Naive thymus-derived CD8-positive, alpha-beta T cell (primary cell): ENCODE results near the gene TMEM242. TPM values are rescaled to one million over a fixed set of nuclear protein-coding genes. Genes with fewer than 3 reads are reported as not detected.
A peak's percentile ranks its signal among the peaks of the same experiment; 100 is the strongest.

Experiments
- ATAC-seq, 2 donors: fragments of 150-1000 bp; cut with Tn5 transposase in 1 of 2; sonication (Bioruptor Pico), chemical (Tn5 transposase) in 1 of 2; 1 replicate in 1 of 2; 2 replicates in 1 of 2; pipeline ENCODE4 v1.10.0; 2021; ENCODE audit warnings: mild to moderate bottlenecking in 2 of 2, moderate library complexity in 2 of 2
- POLR2A ChIA-PET: fragments of 350-600 bp; sonication (Branson Sonifier 250); formaldehyde crosslinking; loops from one replicate; lab custom pipeline; 2021; ENCODE audit warnings: antibody characterized with exemption; lab: Charles Lee
- DNase-seq, 10 donors: peaks; one replicate each; pipeline versions ENCODE4 v3.0.0 to v3.0.0-alpha.2; 2020 to 2022
- H3K27ac Mint-ChIP-seq, 10 donors: one replicate each; pipeline ENCODE4 v1.8.0; 2020 to 2022; ENCODE audit warnings: mild to moderate bottlenecking in 10 of 10, mixed read lengths in 10 of 10, moderate library complexity in 4 of 10, inconsistent platforms in 1 of 10
- H3K27me3 Mint-ChIP-seq, 5 donors: one replicate each; pipeline ENCODE4 v1.8.0; 2021 to 2022; ENCODE audit warnings: mixed read lengths in 5 of 5
- H3K36me3 Mint-ChIP-seq, 3 donors: one replicate each; pipeline ENCODE4 v1.8.0; 2020 to 2022; ENCODE audit warnings: mixed read lengths in 3 of 3, mild to moderate bottlenecking in 2 of 3, inconsistent platforms in 1 of 3
- H3K4me1 Mint-ChIP-seq, 4 donors: one replicate each; pipeline ENCODE4 v1.8.0; 2021 to 2022; ENCODE audit warnings: mixed read lengths in 4 of 4
- H3K4me3 Mint-ChIP-seq, 10 donors: one replicate each; pipeline ENCODE4 v1.8.0; 2020 to 2022; ENCODE audit warnings: mild to moderate bottlenecking in 10 of 10, mixed read lengths in 10 of 10, moderate library complexity in 6 of 10, inconsistent platforms in 1 of 10
- H3K9me3 Mint-ChIP-seq, 9 donors: one replicate each; pipeline ENCODE4 v1.8.0; 2020 to 2022; ENCODE audit warnings: mixed read lengths in 9 of 9, mild to moderate bottlenecking in 3 of 9, inconsistent platforms in 1 of 9, moderate library complexity in 1 of 9
- polyA plus RNA-seq, 3 donors: library from polyadenylated mRNA; unstranded; fragments of 300-500 nt; fragmentation: Illumina TruSeq; gene quantifications; one replicate each; pipeline ENCODE4 v1.2.3, GENCODE V29; 2021
- total RNA-seq, 8 experiments: library from RNA in 2 of 8; stranded (reverse) in 2 of 8; gene quantifications; one replicate each; pipeline ENCODE4 v1.2.3 and lab custom pipeline; 2021 to 2026

Gene TMEM242
- total RNA-seq (10 to 100 TPM; 13.0 to 14.4 TPM), polyA plus RNA-seq (10 to 100 TPM in 2 of 3 donors, 1 to 10 TPM in 1; 9.5 to 14.3 (median 10.8) TPM), total RNA-seq (lab: John Stamatoyannopoulos, UW) (15.3 to 22.5 (median 18.2) reads per million in 6 experiments)

GRCh38 chr6:157323255-157323965 lies at the start of gene TMEM242:
Gene TMEM242, minus strand, starts transcription at chr6:157323519. Its CDS starts 20 bp downstream, at chr6:157323499.
- peak; percentile 66 to 92 (median 82) for DNase-seq
- ATAC-seq: peak; percentile 91 to 94
- Mint-ChIP-seq H3K36me3 (peaks cover 0 to 15% (median 0%) of the 10 kb centered on the region in 3 donors), H3K27me3 (peaks cover 0 to 16% (median 5%) of the 10 kb centered on the region in 5 donors), H3K4me1 (peaks cover 6 to 26% (median 18%) of the 10 kb centered on the region in 4 donors), H3K4me3 (peak within 1 kb of the TSS; percentile 92 to 98 (median 96)), H3K27ac (peak within 1 kb of the TSS; percentile 85 to 95 (median 92)), H3K9me3 (no peaks in the 10 kb centered on the region)
- POLR2A ChIA-PET: interaction anchor here (0.5 to 3.8 kb wide), 7 partner anchors 46 to 571 kb away, joined by 3 to 26 read pairs (median 3); no protein-coding TSS in a partner anchor

DNA sequence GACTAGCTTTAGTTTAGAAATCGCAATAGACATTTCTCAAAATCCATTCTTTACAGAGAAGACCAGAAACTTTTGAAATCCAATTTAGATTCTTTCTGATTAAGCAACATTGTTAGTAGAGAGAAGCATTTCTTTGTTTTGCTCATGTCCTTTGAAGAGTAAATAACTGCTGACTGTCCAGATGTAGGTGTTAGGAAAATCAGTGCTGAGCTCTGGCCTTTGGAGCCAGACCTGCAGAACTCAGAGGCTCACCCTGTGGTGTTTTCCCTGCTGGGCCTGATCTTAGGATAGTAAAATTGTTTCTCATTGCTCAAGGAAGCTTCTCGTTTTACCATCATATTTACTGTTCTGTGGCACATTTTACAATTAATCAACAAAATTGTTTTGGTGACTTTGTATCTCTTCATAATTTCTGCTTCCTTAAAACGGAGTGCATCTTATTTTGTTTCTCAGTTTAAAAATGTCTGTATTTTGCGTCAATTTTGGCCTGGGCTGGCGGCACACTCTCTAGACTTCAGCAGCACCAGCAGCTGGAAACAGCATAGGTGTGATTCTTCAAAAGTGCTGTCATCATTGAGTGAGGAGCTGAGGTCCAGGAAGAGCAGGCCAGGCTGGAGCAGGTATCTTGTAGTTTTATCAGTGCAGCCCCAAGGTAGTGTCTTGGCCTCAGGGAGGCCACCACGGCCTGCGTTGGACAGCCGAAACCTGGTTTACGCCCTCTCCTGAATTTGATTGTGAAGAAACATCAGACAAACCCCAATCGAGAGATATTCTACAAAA lies 49.4 kb upstream of the TMEM242 start:
- Mint-ChIP-seq H3K27me3 (peaks cover 11 to 27% (median 18%) of the 10 kb centered on the region in 5 donors), H3K4me1 (peaks cover 15 to 21% (median 18%) of the 10 kb centered on the region in 4 donors), H3K27ac (no peak overlapping the region), H3K4me3 (no peak overlapping the region), H3K36me3 (no peaks in the 10 kb centered on the region), H3K9me3 (no peaks in the 10 kb centered on the region)
- POLR2A ChIA-PET: interaction anchor here (0.5 kb wide), 1 partner anchor 1320 kb away, joined by 3 read pairs; no protein-coding TSS in a partner anchor
- DNase-seq: no peak
- no peak for ATAC-seq

DNA sequence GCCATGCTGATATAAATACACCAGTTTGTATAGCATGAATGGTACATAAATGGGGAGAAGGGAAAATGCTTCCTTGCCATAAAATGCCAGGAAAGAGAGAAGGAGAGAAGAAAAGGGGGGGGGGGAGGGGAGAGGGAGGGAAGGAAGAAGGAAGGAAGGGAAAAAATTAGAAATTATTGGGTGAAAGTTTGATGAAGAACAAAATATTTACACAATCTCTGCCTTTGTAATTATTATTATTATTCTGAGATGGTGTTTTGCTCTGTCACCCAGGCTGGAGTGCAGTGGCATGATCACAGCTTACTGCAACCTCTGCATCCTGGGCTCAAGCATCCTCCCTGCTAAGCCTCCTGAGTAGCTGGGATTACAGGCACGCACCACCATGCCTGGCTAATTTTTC lies 47.4 kb upstream of the TMEM242 start:
- POLR2A ChIA-PET: interaction anchor here (0.7 kb wide), 1 partner anchor 11 kb away, joined by 4 read pairs; no protein-coding TSS in a partner anchor
- Mint-ChIP-seq H3K4me3 (no peak overlapping the region), H3K36me3 (no peaks in the 10 kb centered on the region), H3K27me3 (peaks cover 19 to 40% (median 27%) of the 10 kb centered on the region in 5 donors), H3K9me3 (no peaks in the 10 kb centered on the region), H3K4me1 (peaks cover 9 to 21% (median 18%) of the 10 kb centered on the region in 4 donors), H3K27ac (no peak overlapping the region)
- ATAC-seq (no peak), DNase-seq (no peak)

DNA sequence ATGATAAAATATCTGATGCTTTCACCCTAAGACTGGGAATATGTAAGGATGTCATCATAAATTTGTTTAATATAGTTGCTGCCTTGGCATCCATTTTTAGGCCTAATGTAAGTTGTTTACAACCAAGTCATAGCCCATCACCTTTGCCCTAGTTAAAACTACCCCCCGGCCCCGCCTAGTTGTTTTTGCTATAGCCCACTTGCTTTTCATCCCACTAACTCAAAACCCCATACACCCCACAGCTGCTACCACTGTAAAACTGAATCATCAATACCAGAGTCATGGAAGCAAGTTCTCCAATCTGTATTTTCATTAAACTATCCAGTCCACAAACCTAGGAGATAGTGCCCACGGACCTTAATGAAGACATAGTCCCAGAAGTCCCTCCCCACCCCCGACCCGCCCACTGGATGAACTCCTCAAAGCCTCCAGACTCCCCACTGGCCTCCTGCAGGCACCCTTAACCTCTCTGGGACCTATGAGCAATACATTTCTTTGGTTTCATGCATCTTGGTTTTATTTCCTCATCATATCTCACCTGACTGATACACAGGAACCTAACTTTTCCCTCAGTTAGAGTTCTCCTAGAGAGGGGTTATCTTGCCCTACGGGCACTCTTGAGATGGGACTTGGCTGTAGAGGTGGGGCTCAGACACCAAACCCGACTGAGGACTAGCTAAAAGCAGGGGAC lies 45.2 kb upstream of the TMEM242 start:
- Mint-ChIP-seq H3K4me3 (peak overlapping the region in 1 of 10 donors; percentile 11), H3K36me3 (no peaks in the 10 kb centered on the region), H3K27me3 (peaks cover 22 to 48% (median 37%) of the 10 kb centered on the region in 5 donors), H3K9me3 (no peaks in the 10 kb centered on the region), H3K27ac (peak overlapping the region in 2 of 10 donors; percentile 40 to 53), H3K4me1 (peaks cover 9 to 21% (median 18%) of the 10 kb centered on the region in 4 donors)
- no peak for DNase-seq
- ATAC-seq: no peak
- POLR2A ChIA-PET: interaction anchor here (0.6 to 1.5 kb wide), 4 partner anchors 10 to 625 kb away, joined by 3 to 15 read pairs (median 4); partner anchors contain the start of gene TMEM242

DNA sequence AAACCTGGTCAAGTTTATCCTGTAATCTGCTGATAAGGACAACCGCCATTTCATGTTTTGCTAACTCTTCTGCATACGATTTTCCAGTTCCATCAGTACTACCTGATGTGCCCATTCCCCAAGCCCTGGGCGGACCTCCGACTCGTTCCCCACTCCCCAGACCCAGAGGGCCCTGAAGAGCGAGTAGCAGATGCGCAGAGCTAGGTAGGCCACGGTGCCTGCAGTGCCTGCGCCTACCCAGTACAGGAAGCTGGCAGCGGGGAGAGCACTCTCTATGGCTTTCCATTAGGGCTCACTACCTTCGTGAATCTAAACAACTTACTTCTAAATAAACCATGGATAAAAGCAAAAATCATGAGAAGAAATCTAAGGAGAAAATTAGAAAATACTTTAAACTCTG lies 43.3 kb upstream of the TMEM242 start:
- H3K4me3 Mint-ChIP-seq: no peak overlapping the region
- H3K27me3 Mint-ChIP-seq: peaks cover 25 to 61% (median 37%) of the 10 kb centered on the region in 5 donors
- DNase-seq (no peak), ATAC-seq (no peak)
- H3K36me3 Mint-ChIP-seq: no peaks in the 10 kb centered on the region
- H3K4me1 Mint-ChIP-seq: peaks cover 9 to 21% (median 18%) of the 10 kb centered on the region in 4 donors
- no peaks in the 10 kb centered on the region for H3K9me3 Mint-ChIP-seq
- no peak overlapping the region for H3K27ac Mint-ChIP-seq
- POLR2A ChIA-PET: interaction anchor here (1.5 kb wide), 1 partner anchor 12 kb away, joined by 3 read pairs; no protein-coding TSS in a partner anchor

DNA sequence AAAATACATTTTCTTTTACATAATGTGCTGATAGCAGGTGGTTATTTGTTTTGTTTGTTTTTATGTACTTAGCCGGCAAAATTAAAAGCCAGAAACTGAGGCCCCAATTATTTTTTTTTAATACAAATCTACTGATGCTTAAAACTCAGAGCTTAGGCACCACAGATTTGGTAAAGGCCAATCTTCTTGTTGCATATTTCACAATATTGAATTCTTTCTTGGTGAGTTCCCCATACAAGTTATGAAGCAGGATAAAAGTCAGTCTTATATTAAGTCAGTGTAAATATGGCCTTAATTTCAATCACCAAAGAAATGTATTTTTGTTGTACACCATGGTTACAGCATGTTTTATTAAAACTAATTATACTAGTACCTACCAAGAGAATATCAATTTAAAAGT lies 41.4 kb upstream of the TMEM242 start:
- DNase-seq: no peak
- POLR2A ChIA-PET: no interaction called here
- H3K4me3 Mint-ChIP-seq: no peak overlapping the region
- no peak overlapping the region for H3K27ac Mint-ChIP-seq
- no peak for ATAC-seq
- H3K4me1 Mint-ChIP-seq: peaks cover 5 to 15% (median 13%) of the 10 kb centered on the region in 4 donors
- no peaks in the 10 kb centered on the region for H3K36me3 Mint-ChIP-seq
- H3K27me3 Mint-ChIP-seq: peaks cover 21 to 55% (median 36%) of the 10 kb centered on the region in 5 donors
- H3K9me3 Mint-ChIP-seq: no peaks in the 10 kb centered on the region

DNA sequence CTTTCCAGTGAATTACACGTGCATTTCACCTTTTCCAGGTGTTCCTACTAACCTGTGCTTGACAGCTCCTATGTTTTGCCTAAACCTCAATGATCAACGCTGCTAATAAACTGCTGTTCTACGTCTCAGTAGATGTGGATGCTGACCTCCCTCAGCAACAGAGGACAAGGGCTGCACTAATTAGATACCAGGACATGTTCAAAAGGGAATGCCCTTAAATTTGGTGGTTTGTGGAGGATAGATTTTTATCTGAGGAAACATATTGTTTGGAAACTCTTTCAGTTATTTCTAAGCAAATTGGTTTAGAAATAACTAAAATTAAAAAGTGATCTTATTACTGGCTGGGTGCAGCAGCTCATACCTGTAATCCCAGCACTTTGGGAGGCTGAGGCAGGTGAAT lies 38.6 kb upstream of the TMEM242 start:
- H3K27ac Mint-ChIP-seq: no peak overlapping the region
- ATAC-seq (no peak), DNase-seq (no peak)
- H3K4me3 Mint-ChIP-seq: no peak overlapping the region
- no peaks in the 10 kb centered on the region for H3K36me3 Mint-ChIP-seq
- H3K9me3 Mint-ChIP-seq: no peaks in the 10 kb centered on the region
- H3K27me3 Mint-ChIP-seq: peaks cover 20 to 54% (median 32%) of the 10 kb centered on the region in 5 donors
- H3K4me1 Mint-ChIP-seq: no peaks in the 10 kb centered on the region
- POLR2A ChIA-PET: no interaction called here

- POLR2A ChIA-PET: no interaction called here
- Mint-ChIP-seq H3K27ac (no peak overlapping the region), H3K4me1 (no peaks in the 10 kb centered on the region), H3K36me3 (peaks cover 0 to 2% (median 0%) of the 10 kb centered on the region in 3 donors), H3K9me3 (peaks cover 0 to 3% (median 0%) of the 10 kb centered on the region in 9 donors), H3K4me3 (no peak overlapping the region), H3K27me3 (peaks cover 8 to 35% (median 31%) of the 10 kb centered on the region in 5 donors)
- DNase-seq (no peak), ATAC-seq (no peak)
Observed at GRCh38 chr6:157358287-157358686, 35.0 kb upstream of the TMEM242 start.

DNA sequence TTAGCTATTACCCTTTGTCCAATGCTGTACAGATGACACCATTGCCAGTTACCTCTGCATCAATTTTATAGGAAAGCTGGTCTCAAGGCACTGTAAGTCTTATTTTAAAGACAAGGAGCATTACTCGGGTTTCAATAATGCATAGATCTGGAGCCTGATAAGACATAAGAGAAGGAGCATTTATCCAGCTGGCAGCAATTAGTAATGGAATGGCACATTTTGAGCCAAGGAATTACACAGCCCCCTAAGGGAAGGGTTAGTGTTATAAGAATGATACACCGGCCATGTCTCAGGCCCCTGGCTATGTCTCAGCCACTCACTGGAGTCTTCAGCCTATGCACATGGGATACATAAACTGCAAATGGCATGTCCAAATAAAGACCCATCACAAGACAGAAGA lies 23.1 kb upstream of the TMEM242 start:
- no peak overlapping the region for H3K4me3 Mint-ChIP-seq
- H3K4me1 Mint-ChIP-seq: no peaks in the 10 kb centered on the region
- POLR2A ChIA-PET: no interaction called here
- ATAC-seq: no peak
- peaks cover 0 to 6% (median 0%) of the 10 kb centered on the region in 9 donors for H3K9me3 Mint-ChIP-seq
- H3K27me3 Mint-ChIP-seq: peaks cover 15 to 45% (median 26%) of the 10 kb centered on the region in 5 donors
- H3K27ac Mint-ChIP-seq: no peak overlapping the region
- H3K36me3 Mint-ChIP-seq: no peaks in the 10 kb centered on the region
- DNase-seq: no peak

DNA sequence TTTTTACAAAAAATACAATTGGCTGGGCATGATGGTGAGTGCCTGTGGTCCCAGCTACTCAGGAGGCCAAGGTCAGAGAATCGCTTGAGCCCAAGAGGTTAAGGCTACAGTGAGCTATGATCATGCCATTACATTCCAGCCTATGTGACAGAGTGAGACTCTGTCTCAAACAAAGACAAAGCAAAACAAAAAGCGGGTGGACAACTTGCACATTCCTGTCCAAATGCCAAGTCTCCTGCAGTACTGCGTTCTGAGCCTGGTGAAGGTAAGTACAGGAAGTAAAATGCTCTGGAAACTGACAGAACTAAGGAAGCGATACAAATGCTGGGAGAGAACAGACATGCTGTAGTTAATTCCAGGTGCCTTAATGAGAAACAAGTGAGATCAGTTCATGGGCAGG lies 20.4 kb upstream of the TMEM242 start:
- Mint-ChIP-seq H3K4me1 (no peaks in the 10 kb centered on the region), H3K9me3 (peaks cover 0 to 3% (median 0%) of the 10 kb centered on the region in 9 donors), H3K36me3 (no peaks in the 10 kb centered on the region), H3K27me3 (peaks cover 17 to 50% (median 34%) of the 10 kb centered on the region in 5 donors), H3K27ac (peak overlapping the region in 1 of 10 donors; percentile 33), H3K4me3 (no peak overlapping the region)
- POLR2A ChIA-PET: no interaction called here
- DNase-seq: no peak
- ATAC-seq: no peak

GRCh38 chr6:157339432-157339831 lies 16.1 kb upstream of the TMEM242 start:
- Mint-ChIP-seq H3K4me1 (no peaks in the 10 kb centered on the region), H3K36me3 (no peaks in the 10 kb centered on the region), H3K4me3 (no peak overlapping the region), H3K27ac (no peak overlapping the region), H3K27me3 (peaks cover 15 to 59% (median 30%) of the 10 kb centered on the region in 5 donors), H3K9me3 (no peaks in the 10 kb centered on the region)
- no peak for DNase-seq
- POLR2A ChIA-PET: no interaction called here
- ATAC-seq: no peak

- POLR2A ChIA-PET: no interaction called here
- no peaks in the 10 kb centered on the region for H3K36me3 Mint-ChIP-seq
Observed at GRCh38 chr6:157337751-157338150, 14.4 kb upstream of the TMEM242 start.

More at GRCh38 chr6:157337751-157338150, 14.4 kb upstream of the TMEM242 start:
- no peak overlapping the region for H3K27ac Mint-ChIP-seq
- H3K4me3 Mint-ChIP-seq: no peak overlapping the region
- H3K9me3 Mint-ChIP-seq: no peaks in the 10 kb centered on the region
- no peak for ATAC-seq
- no peaks in the 10 kb centered on the region for H3K4me1 Mint-ChIP-seq
- no peak for DNase-seq
- H3K27me3 Mint-ChIP-seq: peaks cover 18 to 67% (median 38%) of the 10 kb centered on the region in 5 donors
